Chondrocyte (in vitro differentiated cells): ENCODE data around the gene MED29. TPM values are rescaled to one million over a fixed set of nuclear protein-coding genes. Genes with fewer than 3 reads are reported as not detected.

ENCODE experiments used
- DNase-seq: peaks from one replicate; pipeline ENCODE4 v3.0.0; 2021; ENCODE audit warnings: mixed read lengths, low spot score
- H3K27ac Mint-ChIP-seq: one replicate; pipeline ENCODE4 v1.8.0; 2021; ENCODE audit warnings: mild to moderate bottlenecking, moderate library complexity, mixed read lengths; ENCODE audit not compliant: unreplicated experiment
- H3K27me3 Mint-ChIP-seq: 2 replicates; pipeline ENCODE4 v1.8.0; 2021; ENCODE audit warnings: low read depth, mixed read lengths
- H3K36me3 Mint-ChIP-seq: 2 replicates; pipeline ENCODE4 v1.8.0; 2021; ENCODE audit warnings: low read depth, mixed read lengths
- H3K4me1 Mint-ChIP-seq: 2 replicates; pipeline ENCODE4 v1.8.0; 2021; ENCODE audit warnings: low read depth, mild to moderate bottlenecking, mixed read lengths
- H3K4me3 Mint-ChIP-seq: one replicate; pipeline ENCODE4 v1.8.0; 2021; ENCODE audit warnings: mild to moderate bottlenecking, moderate library complexity, mixed read lengths; ENCODE audit not compliant: unreplicated experiment
- H3K9me3 Mint-ChIP-seq: 2 replicates; pipeline ENCODE4 v1.8.0; 2021; ENCODE audit warnings: low read depth, mixed read lengths
- total RNA-seq: library from RNA; stranded (reverse); gene quantifications from 3 replicates; pipeline ENCODE4 v1.2.1, GENCODE V29; 2021
- TF ChIP-seq, protein P1 (sequence below): fragments of 200-600 bp; sonication (generic); IDR thresholded peaks from 2 replicates; pipeline ENCODE4 v1.5.0; 2021; ENCODE audit warnings: antibody characterized with exemption, mild to moderate bottlenecking, moderate library complexity

MED29 gene
- total RNA-seq, 1 donor from 2014 or later: 28.7 TPM

DNA sequence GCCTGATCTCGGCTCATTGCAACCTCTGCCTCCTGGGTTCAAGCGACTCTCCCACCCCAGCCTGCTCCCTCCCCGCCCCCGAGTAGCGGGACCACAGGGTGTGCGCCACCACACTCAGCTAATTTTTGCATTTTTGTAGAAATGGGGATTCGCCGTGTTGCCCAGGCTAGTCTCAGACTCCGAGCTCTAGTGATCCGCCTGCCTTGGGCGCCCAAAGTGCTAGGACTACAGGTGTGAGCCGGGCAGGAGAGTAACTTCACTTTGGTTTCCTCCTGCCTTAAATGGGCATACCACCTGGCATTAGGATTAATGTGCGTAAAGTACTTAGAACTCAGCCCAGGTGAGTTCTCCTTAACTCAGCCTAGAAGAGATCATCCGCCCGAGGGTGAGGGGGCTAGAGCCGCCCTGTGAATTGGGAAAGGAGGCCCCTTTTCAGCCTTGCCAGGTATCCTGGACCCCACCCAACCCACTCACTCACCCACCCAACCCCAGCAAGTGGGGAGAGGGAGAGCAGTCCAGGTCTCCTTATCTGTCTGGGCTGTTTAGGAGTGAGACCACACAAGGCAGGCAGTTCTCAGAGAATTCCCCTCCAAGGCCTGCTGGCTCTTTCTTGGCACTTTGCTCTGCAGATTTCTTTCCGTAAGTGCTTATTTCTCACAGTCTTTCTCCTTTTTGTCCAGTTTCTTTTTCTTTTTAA is 14.2 kb downstream of the MED29 start:
- DNase-seq: no peak
- Mint-ChIP-seq H3K9me3 (no peaks in the 10 kb centered on the region), H3K27ac (peak overlapping the region; percentile 99), H3K4me1 (peaks cover 64% of the 10 kb centered on the region), H3K27me3 (no peaks in the 10 kb centered on the region), H3K4me3 (no peak overlapping the region), H3K36me3 (peaks cover 12% of the 10 kb centered on the region)
- TF ChIP-seq, protein P1, sequence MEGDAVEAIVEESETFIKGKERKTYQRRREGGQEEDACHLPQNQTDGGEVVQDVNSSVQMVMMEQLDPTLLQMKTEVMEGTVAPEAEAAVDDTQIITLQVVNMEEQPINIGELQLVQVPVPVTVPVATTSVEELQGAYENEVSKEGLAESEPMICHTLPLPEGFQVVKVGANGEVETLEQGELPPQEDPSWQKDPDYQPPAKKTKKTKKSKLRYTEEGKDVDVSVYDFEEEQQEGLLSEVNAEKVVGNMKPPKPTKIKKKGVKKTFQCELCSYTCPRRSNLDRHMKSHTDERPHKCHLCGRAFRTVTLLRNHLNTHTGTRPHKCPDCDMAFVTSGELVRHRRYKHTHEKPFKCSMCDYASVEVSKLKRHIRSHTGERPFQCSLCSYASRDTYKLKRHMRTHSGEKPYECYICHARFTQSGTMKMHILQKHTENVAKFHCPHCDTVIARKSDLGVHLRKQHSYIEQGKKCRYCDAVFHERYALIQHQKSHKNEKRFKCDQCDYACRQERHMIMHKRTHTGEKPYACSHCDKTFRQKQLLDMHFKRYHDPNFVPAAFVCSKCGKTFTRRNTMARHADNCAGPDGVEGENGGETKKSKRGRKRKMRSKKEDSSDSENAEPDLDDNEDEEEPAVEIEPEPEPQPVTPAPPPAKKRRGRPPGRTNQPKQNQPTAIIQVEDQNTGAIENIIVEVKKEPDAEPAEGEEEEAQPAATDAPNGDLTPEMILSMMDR: no peak

GRCh38 chr19:39405958-39406655 is 14.9 kb downstream of the MED29 start:
- Mint-ChIP-seq H3K27me3 (no peaks in the 10 kb centered on the region), H3K9me3 (no peaks in the 10 kb centered on the region), H3K4me3 (peak overlapping the region; percentile 90), H3K36me3 (peaks cover 12% of the 10 kb centered on the region), H3K4me1 (peaks cover 68% of the 10 kb centered on the region), H3K27ac (peak overlapping the region; percentile 99)
- TF ChIP-seq, protein P1: no peak
- no peak for DNase-seq

GRCh38 chr19:39406656-39407409 is 15.7 kb downstream of the MED29 start, which contains the start of gene ZFP36:
Gene ZFP36 (plus strand): TSS chr19:39406847. CDS start chr19:39406905, 58 bp downstream.
- TF ChIP-seq, protein P1: peak; percentile 19
- Mint-ChIP-seq H3K36me3 (peaks cover 12% of the 10 kb centered on the region), H3K27ac (peak within 1 kb of the TSS; percentile 99), H3K9me3 (no peaks in the 10 kb centered on the region), H3K4me1 (peaks cover 67% of the 10 kb centered on the region), H3K4me3 (peak within 1 kb of the TSS; percentile 90), H3K27me3 (no peaks in the 10 kb centered on the region)
- DNase-seq: no peak

DNA sequence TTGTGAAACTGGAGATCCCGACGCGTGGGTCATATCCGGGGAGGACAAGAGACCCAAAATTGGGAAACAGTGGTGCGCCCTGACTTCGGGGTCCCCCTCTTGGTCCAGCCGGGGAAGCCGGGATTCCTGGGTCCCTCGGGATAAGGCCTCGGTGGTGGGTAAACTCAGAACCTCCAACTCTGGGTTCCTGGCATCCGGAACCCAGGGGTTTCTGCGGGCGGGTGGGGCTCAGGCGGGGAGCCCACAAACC is 16.2 kb downstream of the MED29 start:
- no peaks in the 10 kb centered on the region for H3K9me3 Mint-ChIP-seq
- peak overlapping the region; percentile 94 for H3K27ac Mint-ChIP-seq
- peak overlapping the region; percentile 90 for H3K4me3 Mint-ChIP-seq
- H3K27me3 Mint-ChIP-seq: no peaks in the 10 kb centered on the region
- peaks cover 62% of the 10 kb centered on the region for H3K4me1 Mint-ChIP-seq
- DNase-seq: no peak
- TF ChIP-seq, protein P1: no peak
- H3K36me3 Mint-ChIP-seq: peaks cover 12% of the 10 kb centered on the region

DNA sequence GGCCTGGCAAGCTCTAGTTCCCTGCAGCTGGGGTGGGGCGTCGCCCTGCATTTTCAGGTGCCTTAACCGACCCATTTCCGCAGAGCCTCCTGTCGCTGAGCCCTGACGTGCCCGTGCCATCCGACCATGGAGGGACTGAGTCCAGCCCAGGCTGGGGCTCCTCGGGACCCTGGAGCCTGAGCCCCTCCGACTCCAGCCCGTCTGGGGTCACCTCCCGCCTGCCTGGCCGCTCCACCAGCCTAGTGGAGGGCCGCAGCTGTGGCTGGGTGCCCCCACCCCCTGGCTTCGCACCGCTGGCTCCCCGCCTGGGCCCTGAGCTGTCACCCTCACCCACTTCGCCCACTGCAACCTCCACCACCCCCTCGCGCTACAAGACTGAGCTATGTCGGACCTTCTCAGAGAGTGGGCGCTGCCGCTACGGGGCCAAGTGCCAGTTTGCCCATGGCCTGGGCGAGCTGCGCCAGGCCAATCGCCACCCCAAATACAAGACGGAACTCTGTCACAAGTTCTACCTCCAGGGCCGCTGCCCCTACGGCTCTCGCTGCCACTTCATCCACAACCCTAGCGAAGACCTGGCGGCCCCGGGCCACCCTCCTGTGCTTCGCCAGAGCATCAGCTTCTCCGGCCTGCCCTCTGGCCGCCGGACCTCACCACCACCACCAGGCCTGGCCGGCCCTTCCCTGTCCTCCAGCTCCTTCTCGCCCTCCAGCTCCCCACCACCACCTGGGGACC is 16.6 kb downstream of the MED29 start:
- TF ChIP-seq, protein P1: no peak
- Mint-ChIP-seq H3K27me3 (no peaks in the 10 kb centered on the region), H3K9me3 (no peaks in the 10 kb centered on the region), H3K4me3 (peak overlapping the region; percentile 90), H3K27ac (peak overlapping the region; percentile 94), H3K4me1 (peaks cover 57% of the 10 kb centered on the region), H3K36me3 (peaks cover 12% of the 10 kb centered on the region)
- no peak for DNase-seq
